ENCODE results near the gene HAUS2. TPM values are rescaled to one million over a fixed set of nuclear protein-coding genes. Genes with fewer than 3 reads are reported as not detected.
"Not testable (repeated sequence)": the region's sequence is repeated elsewhere in the genome, so short reads cannot be mapped to it uniquely, and the experiment has no call there.

Gene HAUS2
- total RNA-seq, 2 donors from 2014 or later = 32.9 to 34.4 TPM

- peaks cover 4% of the 10 kb centered on the region for H3K27me3 Mint-ChIP-seq (ENCODE audit: insufficient read depth)
- 96 to 100% methylated on average over 2 to 4 of the region's 4 CpGs for WGBS, 2 experiments (ENCODE audit: insufficient coverage in 1 of 2, insufficient read length in 1 of 2)
- TF ChIP-seq, protein P1, sequence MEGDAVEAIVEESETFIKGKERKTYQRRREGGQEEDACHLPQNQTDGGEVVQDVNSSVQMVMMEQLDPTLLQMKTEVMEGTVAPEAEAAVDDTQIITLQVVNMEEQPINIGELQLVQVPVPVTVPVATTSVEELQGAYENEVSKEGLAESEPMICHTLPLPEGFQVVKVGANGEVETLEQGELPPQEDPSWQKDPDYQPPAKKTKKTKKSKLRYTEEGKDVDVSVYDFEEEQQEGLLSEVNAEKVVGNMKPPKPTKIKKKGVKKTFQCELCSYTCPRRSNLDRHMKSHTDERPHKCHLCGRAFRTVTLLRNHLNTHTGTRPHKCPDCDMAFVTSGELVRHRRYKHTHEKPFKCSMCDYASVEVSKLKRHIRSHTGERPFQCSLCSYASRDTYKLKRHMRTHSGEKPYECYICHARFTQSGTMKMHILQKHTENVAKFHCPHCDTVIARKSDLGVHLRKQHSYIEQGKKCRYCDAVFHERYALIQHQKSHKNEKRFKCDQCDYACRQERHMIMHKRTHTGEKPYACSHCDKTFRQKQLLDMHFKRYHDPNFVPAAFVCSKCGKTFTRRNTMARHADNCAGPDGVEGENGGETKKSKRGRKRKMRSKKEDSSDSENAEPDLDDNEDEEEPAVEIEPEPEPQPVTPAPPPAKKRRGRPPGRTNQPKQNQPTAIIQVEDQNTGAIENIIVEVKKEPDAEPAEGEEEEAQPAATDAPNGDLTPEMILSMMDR (conservative IDR thresholded peaks at IDR 0.05) = no peak
These were observed 44.5 kb downstream of the HAUS2 start for GRCh38 chr15:42593143-42593542.

DNA sequence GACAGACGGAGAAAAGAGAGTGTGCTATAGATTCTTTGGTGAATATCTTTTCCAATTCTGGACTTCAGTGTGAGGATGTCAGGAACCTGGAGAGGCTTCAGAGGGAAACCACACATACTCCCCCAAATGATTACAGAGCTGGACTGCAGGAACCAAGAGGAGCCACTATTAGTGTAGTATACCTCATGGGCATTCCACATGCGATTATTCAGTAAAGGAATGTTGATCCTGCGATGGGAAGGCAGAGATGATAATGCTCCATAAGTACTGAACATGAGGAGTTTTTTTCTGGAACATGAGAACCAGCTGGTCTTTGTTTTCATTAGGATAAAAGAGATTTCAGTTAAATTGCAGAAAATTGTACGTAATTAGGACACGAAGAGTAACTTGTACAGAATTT, 45.5 kb downstream of the HAUS2 start:
- Mint-ChIP-seq H3K4me3 (no peak overlapping the region), H3K36me3 (ENCODE audit: low read depth) (no peaks in the 10 kb centered on the region), H3K27ac (no peak overlapping the region), H3K27me3 (ENCODE audit: insufficient read depth) (peaks cover 2% of the 10 kb centered on the region), H3K9me3 (no peaks in the 10 kb centered on the region), H3K4me1 (no peaks in the 10 kb centered on the region)
- DNase-seq = no peak
- Histone ChIP-seq H3K4me1 (ENCODE audit: control insufficient read depth, insufficient read depth, low read length) (no peaks in the 10 kb centered on the region), H3K27me3 (ENCODE audit: control insufficient read depth, insufficient read depth, low read length, poor library complexity, severe bottlenecking) (no peaks in the 10 kb centered on the region), H3K9me3 (ENCODE audit: control insufficient read depth, low read length) (no peaks in the 10 kb centered on the region), H3K36me3 (ENCODE audit: control insufficient read depth, insufficient read depth, low read length) (no peaks in the 10 kb centered on the region), H3K27ac (ENCODE audit: low read depth, low read length) (no peak overlapping the region), H3K9ac (ENCODE audit: extremely low read depth, low read length, poor library complexity, severe bottlenecking) (no peak overlapping the region), H3K4me3 (ENCODE audit: low read length) (no peak overlapping the region)
- TF ChIP-seq, protein P1 (conservative IDR thresholded peaks at IDR 0.05) = no peak
- WGBS, 2 experiments (ENCODE audit: insufficient coverage in 1 of 2, insufficient read length in 1 of 2) = 94 to 100% methylated on average over 4 to 5 of the region's 5 CpGs

More at GRCh38 chr15:42593143-42593542, 44.5 kb downstream of the HAUS2 start:
- no peaks in the 10 kb centered on the region for H3K9me3 Mint-ChIP-seq
- no peaks in the 10 kb centered on the region for H3K4me1 Mint-ChIP-seq
- H3K27ac Mint-ChIP-seq = no peak overlapping the region
- no peak for DNase-seq
- no peaks in the 10 kb centered on the region for H3K36me3 ChIP-seq (ENCODE audit: control insufficient read depth, insufficient read depth, low read length)
- H3K36me3 Mint-ChIP-seq (ENCODE audit: low read depth) = no peaks in the 10 kb centered on the region
- H3K27me3 ChIP-seq (ENCODE audit: control insufficient read depth, insufficient read depth, low read length, poor library complexity, severe bottlenecking) = no peaks in the 10 kb centered on the region
- H3K27ac ChIP-seq (ENCODE audit: low read depth, low read length) = no peak overlapping the region
- H3K9ac ChIP-seq (ENCODE audit: extremely low read depth, low read length, poor library complexity, severe bottlenecking) = no peak overlapping the region
- H3K4me3 ChIP-seq (ENCODE audit: low read length) = no peak overlapping the region
- no peaks in the 10 kb centered on the region for H3K9me3 ChIP-seq (ENCODE audit: control insufficient read depth, low read length)
- no peak overlapping the region for H3K4me3 Mint-ChIP-seq
- no peaks in the 10 kb centered on the region for H3K4me1 ChIP-seq (ENCODE audit: control insufficient read depth, insufficient read depth, low read length)

DNA sequence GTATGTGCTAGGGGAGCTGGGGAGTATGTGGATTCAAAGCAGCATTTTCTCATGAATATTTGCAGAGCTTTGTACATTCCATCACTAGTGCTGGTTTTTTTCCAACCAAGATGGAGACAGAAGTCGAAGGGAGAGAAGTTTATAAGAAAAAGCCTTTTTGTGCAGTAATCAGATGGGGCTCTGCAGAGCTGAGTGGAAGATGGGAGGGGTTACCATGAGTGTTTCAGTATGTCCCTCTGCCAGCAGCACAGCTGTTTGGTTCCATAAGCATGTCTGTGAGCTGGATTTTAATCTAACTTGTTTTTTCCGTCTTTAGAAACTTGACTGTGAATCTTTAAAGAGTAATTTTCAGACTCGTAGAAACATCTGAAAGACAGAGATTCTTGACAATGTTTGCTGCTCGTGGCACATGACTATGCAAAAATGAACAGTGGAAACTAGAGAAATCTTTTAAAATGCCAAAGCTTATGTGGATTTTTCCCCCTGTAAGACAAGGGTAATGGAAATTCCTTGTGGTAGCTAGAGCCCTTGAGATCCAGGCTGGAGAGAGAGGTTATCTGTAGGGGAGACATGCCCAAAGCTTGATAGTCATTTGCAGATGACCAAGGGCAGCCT, 47.1 kb downstream of the HAUS2 start:
- H3K9ac ChIP-seq (ENCODE audit: extremely low read depth, low read length, poor library complexity, severe bottlenecking) = no peak overlapping the region
- TF ChIP-seq, protein P1 (conservative IDR thresholded peaks at IDR 0.05) = no peak
- H3K27me3 Mint-ChIP-seq (ENCODE audit: insufficient read depth) = peaks cover 2% of the 10 kb centered on the region
- no peaks in the 10 kb centered on the region for H3K4me1 Mint-ChIP-seq
- peaks cover 4% of the 10 kb centered on the region for H3K9me3 Mint-ChIP-seq
- no peak overlapping the region for H3K27ac Mint-ChIP-seq
- H3K36me3 ChIP-seq (ENCODE audit: control insufficient read depth, insufficient read depth, low read length) = no peaks in the 10 kb centered on the region
- no peaks in the 10 kb centered on the region for H3K27me3 ChIP-seq (ENCODE audit: control insufficient read depth, insufficient read depth, low read length, poor library complexity, severe bottlenecking)
- 93 to 95% methylated on average over 4 of the region's 4 CpGs for WGBS, 2 experiments (ENCODE audit: insufficient coverage in 1 of 2, insufficient read length in 1 of 2)
- H3K4me1 ChIP-seq (ENCODE audit: control insufficient read depth, insufficient read depth, low read length) = no peaks in the 10 kb centered on the region
- H3K4me3 ChIP-seq (ENCODE audit: low read length) = no peak overlapping the region
- DNase-seq = no peak
- no peak overlapping the region for H3K27ac ChIP-seq (ENCODE audit: low read depth, low read length)
- no peaks in the 10 kb centered on the region for H3K36me3 Mint-ChIP-seq (ENCODE audit: low read depth)
- H3K9me3 ChIP-seq (ENCODE audit: control insufficient read depth, low read length) = no peaks in the 10 kb centered on the region
- no peak overlapping the region for H3K4me3 Mint-ChIP-seq

DNA sequence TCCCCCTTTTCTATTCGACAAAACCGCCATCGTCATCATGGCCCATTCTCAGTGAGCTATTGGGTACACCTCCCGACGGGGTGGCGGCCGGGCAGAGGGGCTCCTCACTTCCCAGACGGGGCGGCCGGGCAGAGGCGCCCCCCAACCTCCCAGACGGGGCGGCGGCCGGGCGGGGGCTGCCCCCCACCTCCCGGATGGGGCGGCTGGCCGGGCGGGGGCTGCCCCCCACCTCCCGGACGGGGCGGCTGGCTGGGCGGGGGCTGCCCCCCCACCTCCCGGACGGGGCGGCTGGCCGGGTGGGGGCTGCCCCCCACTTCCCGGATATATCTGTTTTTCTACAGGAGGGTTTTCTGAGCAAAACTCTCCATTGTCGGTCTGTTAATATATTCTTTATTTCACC, 52.7 kb downstream of the HAUS2 start:
- peaks cover 26% of the 10 kb centered on the region for H3K9me3 Mint-ChIP-seq
- not testable (repeated sequence) for H3K36me3 Mint-ChIP-seq (ENCODE audit: low read depth); H3K4me3 Mint-ChIP-seq; H3K9ac ChIP-seq (ENCODE audit: extremely low read depth, low read length, poor library complexity, severe bottlenecking); H3K4me1 ChIP-seq (ENCODE audit: control insufficient read depth, insufficient read depth, low read length); H3K27ac Mint-ChIP-seq; H3K27ac ChIP-seq (ENCODE audit: low read depth, low read length); H3K4me1 Mint-ChIP-seq; H3K4me3 ChIP-seq (ENCODE audit: low read length); H3K27me3 Mint-ChIP-seq (ENCODE audit: insufficient read depth); H3K36me3 ChIP-seq (ENCODE audit: control insufficient read depth, insufficient read depth, low read length); H3K27me3 ChIP-seq (ENCODE audit: control insufficient read depth, insufficient read depth, low read length, poor library complexity, severe bottlenecking); DNase-seq
- H3K9me3 ChIP-seq (ENCODE audit: control insufficient read depth, low read length) = peaks cover 16% of the 10 kb centered on the region
- 94 to 100% methylated on average over 3 to 25 of the region's 30 CpGs for WGBS, 2 experiments (ENCODE audit: insufficient coverage in 1 of 2, insufficient read length in 1 of 2)
